ENCODE results near the gene PIK3AP1. TPM values are rescaled to one million over a fixed set of nuclear protein-coding genes. Genes with fewer than 3 reads are reported as not detected.
A peak's percentile ranks its signal among the peaks of the same experiment; 100 is the strongest.

PIK3AP1 gene
- total and polyA plus RNA-seq, 2 of the 13 experiments (the other 11 are each of a cell fraction or from before 2014, with no cell fraction given): 3.6 to 13.8 TPM

DNA sequence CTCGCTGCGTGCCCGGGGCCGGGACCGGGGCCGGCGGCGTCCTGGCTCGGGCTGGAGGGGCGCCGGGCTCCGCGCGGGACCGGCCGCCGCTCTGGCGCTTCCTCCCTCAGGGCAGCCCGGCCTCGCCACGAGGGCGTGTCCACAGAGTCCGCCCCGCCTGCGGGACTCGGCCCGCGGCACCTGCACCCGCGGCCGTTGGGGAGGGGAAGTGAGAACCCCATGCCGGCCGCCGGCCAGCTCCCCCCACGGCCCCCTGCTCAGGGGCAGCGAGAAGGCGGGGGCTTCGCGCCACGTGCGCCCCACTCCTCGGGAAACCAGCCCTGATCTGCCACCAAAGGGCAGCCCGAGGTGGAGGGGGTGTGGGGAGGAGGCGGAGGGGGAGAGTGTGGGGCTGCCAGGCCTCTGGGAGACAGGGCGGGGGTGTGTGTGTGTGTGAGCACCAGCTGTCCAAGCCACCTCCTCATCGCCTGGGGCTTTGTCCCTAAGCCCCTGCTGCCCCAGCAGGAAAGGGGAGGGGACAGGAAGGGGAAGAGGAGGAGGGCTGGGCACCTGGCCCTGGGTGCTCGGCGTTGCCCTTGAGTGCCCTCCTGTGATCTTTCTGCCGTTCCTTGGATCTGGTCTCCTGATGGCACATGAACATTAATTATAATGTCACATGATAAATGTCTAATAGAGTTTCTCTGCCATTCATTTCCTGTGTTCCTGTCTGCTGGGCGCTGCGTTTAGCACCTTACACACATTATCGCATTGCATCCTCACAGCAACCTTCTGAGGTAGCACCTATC, at the start of gene PIK3AP1 (continued):
- no peak for TF ChIP-seq PLSCR1 (CRISPR knock-in tag; IDR thresholded peaks at IDR 0.05; ENCODE audit: borderline replicate concordance)
- TF ChIP-seq RFX5 (IDR thresholded peaks at IDR 0.05; ENCODE audit: low read depth, low read length): no peak
- TF ChIP-seq, protein P1, sequence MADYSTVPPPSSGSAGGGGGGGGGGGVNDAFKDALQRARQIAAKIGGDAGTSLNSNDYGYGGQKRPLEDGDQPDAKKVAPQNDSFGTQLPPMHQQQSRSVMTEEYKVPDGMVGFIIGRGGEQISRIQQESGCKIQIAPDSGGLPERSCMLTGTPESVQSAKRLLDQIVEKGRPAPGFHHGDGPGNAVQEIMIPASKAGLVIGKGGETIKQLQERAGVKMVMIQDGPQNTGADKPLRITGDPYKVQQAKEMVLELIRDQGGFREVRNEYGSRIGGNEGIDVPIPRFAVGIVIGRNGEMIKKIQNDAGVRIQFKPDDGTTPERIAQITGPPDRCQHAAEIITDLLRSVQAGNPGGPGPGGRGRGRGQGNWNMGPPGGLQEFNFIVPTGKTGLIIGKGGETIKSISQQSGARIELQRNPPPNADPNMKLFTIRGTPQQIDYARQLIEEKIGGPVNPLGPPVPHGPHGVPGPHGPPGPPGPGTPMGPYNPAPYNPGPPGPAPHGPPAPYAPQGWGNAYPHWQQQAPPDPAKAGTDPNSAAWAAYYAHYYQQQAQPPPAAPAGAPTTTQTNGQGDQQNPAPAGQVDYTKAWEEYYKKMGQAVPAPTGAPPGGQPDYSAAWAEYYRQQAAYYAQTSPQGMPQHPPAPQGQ (CRISPR knock-in tag; IDR thresholded peaks at IDR 0.05; ENCODE audit: borderline replicate concordance): no peak
- TF ChIP-seq ZNF501 (CRISPR knock-in tag; IDR thresholded peaks at IDR 0.05): no peak
- TF ChIP-seq BRCA1 (CRISPR knock-in tag; IDR thresholded peaks at IDR 0.05): no peak
- no peak for TF ChIP-seq IKZF4 (CRISPR knock-in tag; IDR thresholded peaks at IDR 0.05; ENCODE audit: borderline replicate concordance, low read depth, not compliant biosample characterization)
- no peak for TF ChIP-seq ZIK1 (CRISPR knock-in tag; IDR thresholded peaks at IDR 0.05; ENCODE audit: borderline replicate concordance, low read depth)
- no peak for TF ChIP-seq FOXO4 (CRISPR knock-in tag; conservative IDR thresholded peaks at IDR 0.05)
- TF ChIP-seq CREB1 (IDR thresholded peaks at IDR 0.05): no peak
- no peak for TF ChIP-seq CREB1 (CRISPR knock-in tag; IDR thresholded peaks at IDR 0.05)
- TF ChIP-seq ZNF282 (IDR thresholded peaks at IDR 0.05; ENCODE audit: partially characterized antibody): no peak
- TF ChIP-seq POGZ (CRISPR knock-in tag; IDR thresholded peaks at IDR 0.05): no peak
- no peak for TF ChIP-seq SNRNP70 (IDR thresholded peaks at IDR 0.05; ENCODE audit: low read depth, low read length)
- TF ChIP-seq JUNB (CRISPR knock-in tag; IDR thresholded peaks at IDR 0.05; ENCODE audit: borderline replicate concordance): no peak
- no peak for TF ChIP-seq ZNF552 (CRISPR knock-in tag; IDR thresholded peaks at IDR 0.05; ENCODE audit: borderline replicate concordance)
- no peak for TF ChIP-seq ZNF235 (CRISPR knock-in tag; IDR thresholded peaks at IDR 0.05; ENCODE audit: borderline replicate concordance)
- TF ChIP-seq ZNF468 (CRISPR knock-in tag; IDR thresholded peaks at IDR 0.05): no peak
- TF ChIP-seq RBM39 (IDR thresholded peaks at IDR 0.05; ENCODE audit: low read depth, low read length, poor library complexity, severe bottlenecking): no peak
- TF ChIP-seq RBM22 (optimal IDR thresholded peaks at IDR 0.05; ENCODE audit: low read length): no peak
- no peak for TF ChIP-seq ZSCAN21 (CRISPR knock-in tag; IDR thresholded peaks at IDR 0.05; ENCODE audit: borderline replicate concordance)
- TF ChIP-seq ZNF234 (CRISPR knock-in tag; conservative IDR thresholded peaks at IDR 0.05): peak; percentile 73; the same call in 1 of the 2 replicates
- no peak for TF ChIP-seq CBX5 (CRISPR knock-in tag; IDR thresholded peaks at IDR 0.05; ENCODE audit: borderline replicate concordance)
- 0 out of 2 replicates have a peak, but pooled peaks have one; percentile 5 for TF ChIP-seq HDAC1 (CRISPR knock-in tag; IDR thresholded peaks at IDR 0.05)
- no peak for TF ChIP-seq ZNF326 (CRISPR knock-in tag; IDR thresholded peaks at IDR 0.05; ENCODE audit: borderline replicate concordance)
